SKM-1 treated with dmso at 0.1 percent for 144 hours (cell line): ENCODE results near the gene IKZF2.

Source experiments
- DNase-seq: peaks from one replicate; lab custom pipeline; 2025; ENCODE audit not compliant: unreplicated experiment; lab: John Stamatoyannopoulos, UW

Gene IKZF2

DNA sequence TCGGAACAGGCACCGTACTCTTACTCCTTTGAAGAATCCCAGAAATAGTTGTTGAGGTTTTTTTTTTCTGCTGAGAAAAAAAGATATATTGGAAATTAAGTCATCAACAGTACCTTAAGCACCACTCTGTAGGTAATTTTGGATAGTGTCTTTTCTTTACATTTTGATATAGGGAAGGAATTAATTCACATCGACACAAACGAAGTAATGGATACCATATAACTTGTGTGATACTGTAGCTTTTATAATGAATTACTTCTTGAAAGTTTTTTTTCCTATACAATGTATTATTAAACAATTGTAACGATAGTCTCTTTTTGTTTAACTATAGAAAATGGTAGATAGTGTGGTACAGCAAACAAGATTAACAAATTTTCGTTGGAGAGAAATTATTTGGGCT, 1.5 kb upstream of the IKZF2 start:
- no peak for DNase-seq

- DNase-seq, result peak; percentile 28
These were observed 818 bp upstream of the IKZF2 start for GRCh38 chr2:213152065-213152794.

- no peak for DNase-seq
These were observed 906 bp downstream of the IKZF2 start for GRCh38 chr2:213150315-213151097.

- no peak for DNase-seq
These were observed 1.5 kb downstream of the IKZF2 start for GRCh38 chr2:213149949-213150314.

DNA sequence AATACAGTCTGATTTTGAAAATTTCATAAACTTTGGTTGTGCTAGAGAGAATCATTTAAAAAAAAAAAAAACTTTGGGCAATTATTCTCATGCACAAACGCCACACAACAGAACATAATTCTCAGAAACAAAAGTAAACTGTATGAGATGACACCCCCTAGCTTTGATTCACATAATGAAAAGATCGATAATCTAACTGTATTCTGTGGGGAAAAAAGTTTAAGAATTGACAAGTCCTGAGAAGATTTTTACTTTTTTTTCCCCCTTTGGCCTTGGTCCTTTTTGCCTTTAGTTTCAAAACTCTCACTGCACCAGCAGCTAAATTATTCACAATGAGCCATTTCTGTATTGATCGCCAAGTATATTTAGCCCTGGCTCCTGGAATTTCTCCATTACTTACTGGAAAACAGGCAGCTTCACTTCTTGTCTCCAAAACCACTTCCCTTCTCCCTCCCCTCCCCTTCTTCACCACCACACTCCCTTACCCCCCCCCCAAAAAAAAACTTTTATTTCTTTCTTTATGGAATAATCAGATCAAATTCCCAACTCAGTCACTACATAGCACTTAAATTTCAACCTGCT, 2.0 kb downstream of the IKZF2 start:
- DNase-seq, result no peak

DNA sequence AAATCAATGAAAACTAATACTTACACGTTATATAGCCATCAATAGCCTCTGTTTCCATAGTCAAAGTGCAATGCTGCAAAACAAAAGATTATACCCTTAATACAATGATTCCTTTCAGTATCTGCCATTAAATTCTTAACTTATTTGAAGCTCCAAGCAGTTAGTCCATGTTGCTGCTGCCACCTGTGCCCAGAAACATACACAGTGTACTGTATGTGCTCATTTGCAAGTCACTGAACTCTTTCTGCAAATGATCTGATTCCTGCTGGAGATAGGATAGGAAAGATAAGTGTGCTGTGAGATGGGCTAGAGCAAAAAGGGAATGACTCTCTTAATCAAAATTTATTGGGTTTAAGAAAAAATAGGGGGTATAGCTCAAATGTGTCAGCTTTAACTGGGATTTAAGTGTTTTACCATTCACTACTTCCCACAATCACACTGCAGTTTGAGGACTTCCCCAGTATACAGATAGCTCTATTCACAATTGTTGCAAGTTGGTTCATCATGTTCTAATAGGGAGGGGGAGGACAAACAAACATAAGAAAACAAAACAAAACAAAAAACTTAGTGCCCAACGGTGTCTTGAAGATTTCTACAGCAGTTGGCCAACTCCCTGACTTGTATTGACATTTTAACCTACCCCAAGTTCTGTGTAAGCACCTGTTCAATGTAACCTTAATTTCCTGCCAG, 2.7 kb downstream of the IKZF2 start:
- DNase-seq, result no peak

GRCh38 chr2:213147538-213147937, 3.9 kb downstream of the IKZF2 start:
- DNase-seq, result no peak

- DNase-seq, result no peak
These were observed 5.6 kb downstream of the IKZF2 start for GRCh38 chr2:213145715-213146242.

- DNase-seq, result no peak
These were observed 14.3 kb downstream of the IKZF2 start for GRCh38 chr2:213137064-213137463.

DNA sequence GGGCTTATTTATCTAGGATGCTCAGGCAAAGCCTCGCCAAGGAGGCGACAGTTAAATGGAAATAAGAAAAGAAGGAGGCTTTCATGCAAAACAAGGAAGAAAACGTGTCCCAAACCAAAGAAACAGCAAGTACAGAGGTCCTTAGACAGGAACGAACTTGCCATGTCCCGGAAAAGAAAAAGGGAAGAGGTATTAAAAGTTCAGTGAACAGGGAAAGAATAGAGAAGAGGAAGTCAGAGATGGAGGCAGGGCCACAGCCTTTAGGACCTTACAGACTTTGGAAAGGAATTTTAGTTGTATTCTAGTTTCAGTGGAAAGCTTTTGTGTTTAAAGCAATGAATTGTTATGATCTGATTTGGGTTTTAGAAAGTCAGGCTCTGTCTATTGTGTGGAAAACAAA, 22.1 kb downstream of the IKZF2 start:
- peak; percentile 82 for DNase-seq

- DNase-seq, result peak; percentile 74
These were observed 25.6 kb downstream of the IKZF2 start for GRCh38 chr2:213125646-213126347.

DNA sequence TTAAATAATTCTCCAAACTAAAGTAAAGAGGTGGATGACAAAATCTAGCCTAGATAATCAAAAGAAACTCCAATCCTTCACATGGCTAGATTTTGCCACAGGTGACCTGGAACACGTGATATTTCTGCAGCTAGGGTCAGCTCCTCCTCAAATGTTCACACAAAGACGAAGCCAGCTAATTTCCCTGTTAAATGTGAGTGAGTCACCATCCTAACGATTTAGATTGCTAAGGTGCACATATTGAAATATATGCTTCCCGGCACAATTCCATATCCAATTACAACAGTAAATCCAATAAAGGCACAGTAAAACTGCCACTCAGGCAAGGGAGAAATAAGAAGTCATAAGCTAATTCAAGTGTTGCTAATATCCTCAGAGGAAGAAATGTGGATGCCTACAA, 28.7 kb downstream of the IKZF2 start:
- DNase-seq, result no peak

DNA sequence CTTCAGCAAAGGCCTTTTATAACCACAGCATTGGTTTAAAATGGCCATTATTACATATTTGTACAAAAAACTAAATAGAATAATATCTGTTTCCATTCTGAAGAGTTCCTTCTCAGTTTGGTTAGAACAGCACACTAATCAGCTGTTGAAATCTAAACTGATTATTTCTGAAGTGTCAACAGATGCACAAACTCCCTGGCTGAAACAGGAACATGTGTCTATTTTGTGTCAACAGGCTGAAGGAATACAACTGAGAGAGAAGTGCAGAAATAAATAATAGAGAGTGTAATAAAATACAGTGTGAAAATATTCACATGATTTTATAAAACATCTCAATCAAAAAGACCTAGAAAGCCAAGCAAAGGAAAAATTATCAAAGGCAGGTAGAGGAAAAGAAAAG, 29.7 kb downstream of the IKZF2 start:
- DNase-seq, result no peak

DNA sequence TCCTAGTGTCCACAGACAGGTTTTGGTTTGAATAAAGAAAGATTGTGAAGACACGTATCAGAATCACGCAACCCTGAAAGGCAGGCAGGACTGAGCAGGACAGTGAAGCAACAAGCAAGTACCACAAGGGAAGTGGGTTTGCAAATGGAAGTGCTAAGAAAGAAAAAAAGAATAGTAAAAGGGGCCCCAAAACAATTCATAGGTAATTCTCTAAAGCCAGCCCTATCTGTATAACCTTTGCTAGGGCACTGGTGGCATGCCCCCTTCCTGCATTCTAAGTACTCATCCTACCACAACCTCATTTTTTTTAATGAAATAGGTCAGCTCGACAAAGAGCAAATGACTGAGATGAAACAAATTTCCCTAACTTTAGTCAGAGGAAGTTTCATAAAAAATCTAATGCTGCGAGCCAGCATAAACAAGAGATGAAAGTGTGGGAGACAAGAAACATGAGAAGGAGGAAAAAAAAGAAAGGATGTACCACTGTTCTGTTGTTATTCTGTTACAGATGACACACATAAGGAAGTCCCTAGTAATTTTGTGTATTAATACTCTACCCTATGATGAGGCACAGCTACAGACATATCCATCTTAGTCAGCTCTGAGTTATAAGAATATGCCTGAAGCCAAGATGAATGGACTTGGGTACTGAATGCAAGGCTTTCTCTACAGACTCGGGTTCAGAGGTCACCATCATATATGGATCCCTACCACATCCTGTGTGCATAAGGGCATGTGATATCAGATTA, 32.2 kb downstream of the IKZF2 start:
- peak; percentile 64 for DNase-seq

DNA sequence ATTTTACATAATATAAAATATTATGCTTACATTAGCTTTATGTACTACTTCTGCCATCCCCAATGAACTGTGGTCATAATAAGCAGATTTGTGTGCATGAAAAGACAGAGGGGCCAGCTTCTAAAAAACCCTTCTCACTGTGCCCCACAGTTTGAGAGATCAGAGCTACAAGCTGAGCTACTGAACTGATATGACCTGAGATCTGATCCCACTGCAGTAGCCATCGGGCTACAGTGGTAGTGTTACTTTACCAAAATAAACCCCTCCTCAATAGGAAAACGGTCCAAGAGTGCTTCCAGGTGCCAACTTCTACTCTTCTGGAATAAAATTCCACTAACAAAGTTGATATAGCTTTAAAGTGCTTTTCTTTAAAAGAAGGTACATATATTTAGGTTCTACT, 43.1 kb downstream of the IKZF2 start:
- no peak for DNase-seq

DNA sequence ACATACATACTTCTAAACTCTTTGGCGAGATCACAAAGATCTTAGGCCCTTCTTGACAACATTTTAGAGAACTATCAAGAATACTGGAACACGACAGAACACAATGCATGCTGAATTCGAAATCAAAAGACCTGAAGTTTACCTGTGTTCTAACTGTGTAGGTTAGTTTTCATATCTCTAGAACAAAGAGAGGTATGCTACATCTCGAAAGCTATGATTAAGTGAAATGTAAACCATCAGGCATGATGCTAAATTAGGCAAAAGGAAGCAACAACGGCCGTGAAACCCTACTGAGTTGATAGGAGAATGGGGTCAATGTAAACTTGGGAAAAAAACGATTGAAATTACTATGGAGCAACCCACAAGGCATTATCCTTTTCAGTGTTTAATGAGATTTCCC, 43.7 kb downstream of the IKZF2 start:
- no peak for DNase-seq

DNA sequence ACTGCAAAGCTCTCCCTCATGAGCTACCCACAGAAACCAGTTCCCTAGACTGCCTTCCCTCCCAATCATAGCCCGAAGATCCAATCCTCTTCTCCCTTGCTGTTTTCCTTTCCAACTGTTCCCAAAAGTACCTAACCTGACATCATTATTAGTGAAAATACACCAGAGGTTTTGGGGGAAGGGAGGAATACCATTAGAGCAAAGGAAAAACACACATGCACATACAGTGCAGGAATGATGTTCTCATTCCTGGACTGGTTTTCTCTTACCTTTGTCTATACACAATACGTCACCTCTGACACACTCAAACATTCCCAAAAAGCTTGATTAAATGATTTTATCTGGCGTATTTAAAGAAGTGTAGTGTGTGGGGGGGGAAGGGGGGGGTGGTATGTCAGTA, 46.2 kb downstream of the IKZF2 start:
- no peak for DNase-seq

GRCh38 chr2:213104903-213105202, 46.6 kb downstream of the IKZF2 start:
- DNase-seq, result no peak

DNA sequence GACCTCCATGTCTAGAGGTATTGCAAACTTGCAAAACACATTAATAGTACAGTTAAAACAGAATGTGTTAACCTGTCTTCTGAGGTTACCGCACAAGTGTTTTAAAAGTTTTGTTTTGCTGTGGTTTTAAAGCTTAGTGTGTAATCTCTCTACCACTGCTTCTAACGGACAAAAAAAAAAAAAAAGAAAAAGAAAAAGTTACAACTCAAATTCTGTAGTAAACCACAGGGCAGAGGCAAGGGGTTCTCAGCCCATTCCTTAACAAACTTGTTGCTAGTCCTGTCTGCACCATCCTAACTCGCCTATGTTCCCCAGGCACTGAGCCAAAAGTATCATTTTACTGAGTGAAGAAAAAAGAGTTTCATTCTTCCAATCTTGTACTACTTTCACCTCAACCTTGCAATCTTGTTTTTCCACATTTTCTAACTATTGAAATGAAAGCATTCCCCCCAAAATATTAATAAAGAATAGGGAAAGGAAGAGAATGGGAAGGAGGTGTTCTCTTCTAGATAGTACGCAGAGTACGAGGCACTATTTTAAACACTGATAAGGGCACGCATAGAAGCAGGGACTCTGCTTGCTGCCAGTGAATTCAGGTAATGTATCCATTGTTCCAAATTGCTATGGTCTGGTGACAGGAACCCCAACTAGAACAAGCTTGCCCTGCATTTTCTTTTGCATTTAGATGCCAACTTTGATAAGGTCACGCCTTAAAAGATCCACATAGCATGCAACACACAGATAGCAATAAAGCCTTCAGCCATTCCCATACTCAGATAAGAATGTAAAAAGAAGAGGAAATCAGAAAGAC, 47.1 kb downstream of the IKZF2 start:
- no peak for DNase-seq
